Karpas-422 (cell line): ENCODE data around the gene TRPM2. TPM values are rescaled to one million over a fixed set of nuclear protein-coding genes. Genes with fewer than 3 reads are reported as not detected.

Experiments used
- DNase-seq: peaks from one replicate; pipeline ENCODE4 v3.0.0-alpha.2; 2015
- H2AFZ ChIP-seq: fragments of 200-600 bp; sonication (generic); 2 replicates; pipeline ENCODE4 v1.6.1; 2014; ENCODE audit warnings: antibody characterized with exemption, low read length, mixed read lengths
- H3K27ac ChIP-seq: fragments of 200-600 bp; sonication (generic); 2 replicates; pipeline ENCODE4 v1.5.1; 2014; ENCODE audit warnings: mild to moderate bottlenecking, low read length, moderate library complexity
- H3K27me3 ChIP-seq: fragments of 200-600 bp; sonication (generic); 2 replicates; pipeline ENCODE4 v1.6.1; 2014; ENCODE audit warnings: low read length, mixed read lengths
- H3K36me3 ChIP-seq: fragments of 200-600 bp; sonication (generic); 2 replicates; pipeline ENCODE4 v1.6.1; 2014; ENCODE audit warnings: low read length, mixed read lengths; ENCODE audit not compliant: insufficient read depth
- H3K4me1 ChIP-seq: fragments of 200-600 bp; sonication (generic); 2 replicates; pipeline ENCODE4 v1.6.1; 2014; ENCODE audit warnings: mild to moderate bottlenecking, low read length, mixed read lengths
- H3K4me2 ChIP-seq: fragments of 200-600 bp; sonication (generic); 2 replicates; pipeline ENCODE4 v1.6.1; 2014; ENCODE audit warnings: low read length, low read depth, mild to moderate bottlenecking; ENCODE audit not compliant: poor library complexity, severe bottlenecking
- H3K4me3 ChIP-seq: fragments of 200-600 bp; sonication (generic); 2 replicates; pipeline ENCODE4 v1.5.1; 2014; ENCODE audit warnings: mild to moderate bottlenecking, antibody characterized with exemption, low read length, mixed read lengths
- H3K79me2 ChIP-seq: fragments of 200-600 bp; sonication (generic); 2 replicates; pipeline ENCODE4 v1.6.1; 2014; ENCODE audit warnings: mild to moderate bottlenecking, low read length, mixed read lengths
- H3K9ac ChIP-seq: fragments of 200-600 bp; sonication (generic); 2 replicates; pipeline ENCODE4 v1.6.0; 2014; ENCODE audit warnings: low read length
- H3K9me2 ChIP-seq: fragments of 200-600 bp; sonication (generic), shearing (Covaris generic); replicated peaks from 2 replicates; pipeline ENCODE4 v1.6.0; 2014; ENCODE audit warnings: mild to moderate bottlenecking, low read length, moderate library complexity; ENCODE audit not compliant: insufficient read depth
- H3K9me3 ChIP-seq: fragments of 300-700, 200-600 bp; sonication (generic); 2 replicates; pipeline ENCODE4 v1.6.1; 2014; ENCODE audit warnings: low read length, mixed read lengths
- H4K20me1 ChIP-seq: fragments of 200-600 bp; sonication (generic); 2 replicates; pipeline ENCODE4 v1.6.1; 2014; ENCODE audit warnings: mild to moderate bottlenecking, antibody characterized with exemption, low read length, low read depth; ENCODE audit not compliant: insufficient read depth
- total RNA-seq: library from RNA; depleted of rRNA; stranded (reverse); fragments of >200 nt; shearing (Covaris generic); gene quantifications from 2 replicates; pipeline ENCODE4 v1.2.3, GENCODE V29; 2014; ENCODE audit warnings: low replicate concordance

Gene TRPM2
- total RNA-seq, 1 experiment from 2014 or later: not detected

DNA sequence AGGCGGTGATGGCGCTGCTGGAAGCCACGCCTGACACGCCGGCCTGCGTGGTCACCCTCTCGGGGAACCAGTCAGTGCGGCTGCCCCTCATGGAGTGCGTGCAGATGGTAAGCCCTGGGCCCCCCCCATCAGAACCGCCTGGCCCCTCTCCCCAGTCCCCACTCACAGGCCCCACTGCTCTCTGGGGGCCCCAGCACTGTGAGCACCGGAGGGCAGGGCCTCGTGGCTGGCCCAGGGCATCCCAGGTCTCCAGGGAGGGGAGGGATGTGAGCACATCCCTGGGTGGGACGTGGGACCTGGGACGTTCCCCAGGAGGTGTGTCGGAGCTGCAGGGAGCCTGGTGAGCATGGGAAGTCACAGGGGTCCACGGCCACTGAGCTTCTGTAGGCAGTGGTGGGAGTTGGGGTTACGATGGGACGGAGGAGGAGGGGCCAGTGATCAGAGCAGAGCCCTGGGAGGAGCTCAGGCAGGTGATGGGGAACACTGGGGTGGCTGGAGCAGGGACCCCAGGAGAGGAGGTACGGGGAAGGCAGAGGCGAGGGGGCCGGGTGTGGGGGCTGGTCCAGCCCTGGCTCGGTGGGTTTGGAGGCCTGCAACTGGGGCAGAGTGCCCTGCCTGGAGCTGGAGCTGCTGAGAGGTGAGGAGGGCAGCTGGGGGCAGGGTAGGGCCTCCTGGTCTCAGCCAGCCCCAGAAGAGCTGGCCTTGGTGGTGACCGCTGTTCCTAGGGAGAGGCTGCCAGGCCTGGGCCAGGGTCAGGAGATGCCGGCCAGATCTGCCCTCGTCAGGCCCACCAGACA, 34.7 kb upstream of the TRPM2 start:
- H3K27ac ChIP-seq: no peak overlapping the region
- H3K4me3 ChIP-seq: no peak overlapping the region
- H3K9me3 ChIP-seq: no peaks in the 10 kb centered on the region
- H3K27me3 ChIP-seq: no peaks in the 10 kb centered on the region
- no peaks in the 10 kb centered on the region for H3K9me2 ChIP-seq
- H3K79me2 ChIP-seq: no peaks in the 10 kb centered on the region
- no peak overlapping the region for H3K4me2 ChIP-seq
- 0 out of 2 replicates have a peak, but pooled peaks cover 2% of the 10 kb centered on the region for H3K36me3 ChIP-seq
- DNase-seq: no peak
- H4K20me1 ChIP-seq: no peaks in the 10 kb centered on the region
- no peak overlapping the region for H2AFZ ChIP-seq
- H3K9ac ChIP-seq: no peak overlapping the region
- H3K4me1 ChIP-seq: no peaks in the 10 kb centered on the region

DNA sequence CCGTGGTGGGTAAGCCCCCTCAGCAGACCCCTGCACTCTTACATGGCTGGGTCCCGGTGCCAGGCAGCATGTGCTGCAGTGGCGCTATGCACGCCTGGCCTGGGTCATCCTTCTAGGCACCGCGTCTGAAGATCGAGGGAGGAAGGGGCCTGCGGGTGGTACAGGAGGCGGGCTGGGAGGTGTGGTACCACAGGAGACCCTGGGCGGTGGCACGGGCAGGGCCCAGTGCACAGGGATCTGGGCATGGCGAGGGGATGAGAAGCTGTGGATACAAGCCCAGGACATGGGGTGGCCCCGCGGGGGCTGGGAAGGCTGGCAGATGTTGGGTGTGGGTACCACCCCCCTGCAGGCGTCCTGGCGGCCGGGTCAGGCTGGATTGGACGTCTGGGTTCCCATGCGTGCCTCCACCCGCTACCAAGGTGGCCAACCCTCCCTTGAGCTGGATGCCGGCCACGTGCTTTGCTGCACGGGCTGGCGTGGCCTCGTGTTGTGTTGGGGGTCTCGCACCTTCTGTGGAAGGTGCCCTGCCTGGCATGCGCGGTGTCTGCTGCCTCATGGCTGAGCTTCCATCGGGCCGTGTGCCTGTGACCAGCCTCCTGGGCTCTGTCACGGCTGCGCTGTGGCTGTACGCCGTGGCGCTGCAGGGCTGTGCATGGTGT, 33.9 kb upstream of the TRPM2 start:
- 0 out of 2 replicates have a peak, but pooled peaks cover 2% of the 10 kb centered on the region for H3K36me3 ChIP-seq
- H3K79me2 ChIP-seq: no peaks in the 10 kb centered on the region
- H3K9me2 ChIP-seq: no peaks in the 10 kb centered on the region
- no peaks in the 10 kb centered on the region for H4K20me1 ChIP-seq
- H3K4me1 ChIP-seq: no peaks in the 10 kb centered on the region
- H3K9ac ChIP-seq: no peak overlapping the region
- H3K4me2 ChIP-seq: no peak overlapping the region
- no peak overlapping the region for H3K4me3 ChIP-seq
- no peak for DNase-seq
- no peak overlapping the region for H3K27ac ChIP-seq
- H3K9me3 ChIP-seq: no peaks in the 10 kb centered on the region
- no peaks in the 10 kb centered on the region for H3K27me3 ChIP-seq
- H2AFZ ChIP-seq: no peak overlapping the region

DNA sequence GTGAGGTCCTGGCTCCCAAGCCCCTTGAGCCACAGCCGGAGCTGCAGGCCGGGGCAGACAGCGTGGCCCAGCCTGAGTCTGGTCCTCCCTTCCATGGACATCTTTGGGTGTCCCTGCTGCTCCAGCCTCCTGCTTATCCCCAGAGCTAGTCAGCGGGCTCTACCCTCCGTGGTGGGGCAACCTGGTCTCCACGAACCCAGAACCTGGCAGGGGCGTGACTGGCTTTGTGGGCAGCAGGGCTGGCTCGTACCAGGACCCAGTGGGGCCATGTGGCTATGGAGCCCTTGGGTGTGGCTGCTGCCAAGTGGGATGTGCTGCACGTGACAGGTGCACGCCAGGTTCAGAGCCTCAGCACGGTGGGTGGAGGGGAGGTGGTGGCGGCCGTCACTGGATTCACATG, 32.6 kb upstream of the TRPM2 start:
- 0 out of 2 replicates have a peak, but pooled peaks cover 2% of the 10 kb centered on the region for H3K36me3 ChIP-seq

DNA sequence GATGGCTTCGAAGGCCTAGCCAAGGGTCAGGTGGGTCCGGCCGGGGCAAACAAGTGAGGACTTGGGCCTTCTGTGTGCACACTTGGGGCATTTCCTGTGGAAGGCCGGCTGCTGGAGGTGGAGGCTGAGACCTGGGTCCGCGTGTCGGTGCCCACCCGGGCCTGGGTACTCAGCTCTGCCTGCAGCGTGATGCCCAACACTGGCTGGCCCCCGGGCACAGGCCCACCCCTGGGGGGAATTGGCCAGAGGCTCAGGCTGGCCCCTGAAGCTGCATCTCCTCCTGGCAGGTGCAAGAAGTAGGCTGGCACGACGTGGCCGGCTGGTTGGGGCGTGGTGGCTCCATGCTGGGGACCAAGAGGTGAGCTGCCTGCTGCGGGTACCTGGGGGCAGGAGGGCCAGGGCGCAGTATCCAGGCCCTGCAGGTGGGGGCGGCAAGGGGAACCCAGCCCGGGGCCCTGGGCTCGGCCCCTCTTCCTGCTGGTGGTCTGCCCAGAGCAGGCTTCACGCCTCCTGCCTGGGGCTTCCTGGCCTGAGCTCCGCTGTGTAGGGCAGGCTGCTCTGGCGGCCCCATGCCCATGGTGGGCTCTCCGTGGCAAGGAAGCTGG, 31.5 kb upstream of the TRPM2 start:
- Histone ChIP-seq H3K4me2 (no peak overlapping the region), H3K27me3 (no peaks in the 10 kb centered on the region), H3K9ac (no peak overlapping the region), H3K9me3 (no peaks in the 10 kb centered on the region), H3K4me1 (no peaks in the 10 kb centered on the region), H3K9me2 (no peaks in the 10 kb centered on the region), H3K27ac (no peak overlapping the region), H4K20me1 (no peaks in the 10 kb centered on the region), H2AFZ (no peak overlapping the region), H3K4me3 (no peak overlapping the region), H3K79me2 (no peaks in the 10 kb centered on the region), H3K36me3 (no peaks in the 10 kb centered on the region)
- DNase-seq: no peak

More for the DNA sequence above, 32.6 kb upstream of the TRPM2 start:
- no peak overlapping the region for H3K27ac ChIP-seq
- no peaks in the 10 kb centered on the region for H3K9me3 ChIP-seq
- DNase-seq: no peak
- H3K4me3 ChIP-seq: no peak overlapping the region
- no peak overlapping the region for H3K4me2 ChIP-seq
- H3K27me3 ChIP-seq: no peaks in the 10 kb centered on the region
- no peaks in the 10 kb centered on the region for H3K79me2 ChIP-seq
- no peaks in the 10 kb centered on the region for H3K4me1 ChIP-seq
- H4K20me1 ChIP-seq: no peaks in the 10 kb centered on the region
- no peaks in the 10 kb centered on the region for H3K9me2 ChIP-seq
- H3K9ac ChIP-seq: no peak overlapping the region
- H2AFZ ChIP-seq: no peak overlapping the region

DNA sequence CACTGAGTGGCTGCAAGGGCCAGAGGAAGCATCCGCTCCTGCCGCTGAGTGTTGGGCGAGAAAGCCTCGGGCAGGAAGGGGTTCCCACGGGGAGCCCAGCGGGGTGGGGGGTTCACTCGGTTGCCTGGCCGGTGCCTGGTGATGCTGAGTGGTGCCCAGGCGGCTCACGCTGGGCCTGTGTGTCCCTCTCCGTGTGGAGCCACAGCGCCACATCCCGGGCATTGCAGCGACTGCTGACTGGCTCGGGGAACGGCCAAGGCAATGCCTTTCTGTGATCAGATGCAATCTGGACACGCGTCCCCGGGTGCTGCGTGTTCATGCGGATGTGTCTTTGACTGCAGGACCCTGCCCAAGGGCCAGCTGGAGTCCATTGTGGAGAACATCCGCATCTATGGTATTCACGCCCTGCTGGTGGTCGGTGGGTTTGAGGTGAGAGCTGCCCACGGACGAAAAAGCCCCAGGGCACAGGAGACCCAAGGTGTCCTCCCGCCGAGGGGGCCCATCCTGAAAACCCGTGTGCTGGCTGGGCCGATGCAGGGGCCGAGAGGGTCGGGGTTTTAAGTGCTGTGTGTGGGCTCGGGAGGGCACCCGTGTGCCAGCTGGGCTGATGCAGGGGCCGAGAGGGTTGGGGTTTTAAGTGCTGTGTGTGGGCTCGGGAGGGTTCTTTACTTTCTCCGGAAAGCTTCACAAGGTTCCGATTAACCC, 30.6 kb upstream of the TRPM2 start:
- H3K4me2 ChIP-seq: no peak overlapping the region
- no peaks in the 10 kb centered on the region for H3K4me1 ChIP-seq
- H3K9ac ChIP-seq: no peak overlapping the region
- H3K9me2 ChIP-seq: no peaks in the 10 kb centered on the region
- no peaks in the 10 kb centered on the region for H3K27me3 ChIP-seq
- H2AFZ ChIP-seq: no peak overlapping the region
- DNase-seq: no peak
- H3K4me3 ChIP-seq: no peak overlapping the region
- H4K20me1 ChIP-seq: 0 out of 2 replicates have a peak, but pooled peaks cover 3% of the 10 kb centered on the region
- no peaks in the 10 kb centered on the region for H3K9me3 ChIP-seq
- no peaks in the 10 kb centered on the region for H3K36me3 ChIP-seq
- no peak overlapping the region for H3K27ac ChIP-seq
- no peaks in the 10 kb centered on the region for H3K79me2 ChIP-seq

DNA sequence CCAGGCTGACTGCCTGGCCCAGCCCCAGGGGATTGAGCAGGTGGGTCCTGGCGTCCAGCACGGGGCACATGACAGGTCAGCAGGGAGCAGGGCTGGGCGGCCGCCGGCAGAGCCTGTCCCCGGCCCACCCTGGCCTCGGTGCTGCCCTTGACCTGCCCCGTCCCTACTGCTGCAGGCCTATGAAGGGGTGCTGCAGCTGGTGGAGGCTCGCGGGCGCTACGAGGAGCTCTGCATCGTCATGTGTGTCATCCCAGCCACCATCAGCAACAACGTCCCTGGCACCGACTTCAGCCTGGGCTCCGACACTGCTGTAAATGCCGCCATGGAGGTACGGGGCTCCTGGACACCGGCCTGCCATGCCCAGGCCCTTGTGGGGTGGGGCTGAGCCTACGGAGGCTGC, 29.8 kb upstream of the TRPM2 start:
- no peak for DNase-seq
- H3K36me3 ChIP-seq: no peaks in the 10 kb centered on the region
- no peak overlapping the region for H3K4me2 ChIP-seq
- no peaks in the 10 kb centered on the region for H3K27me3 ChIP-seq
- no peak overlapping the region for H3K27ac ChIP-seq
- no peak overlapping the region for H3K9ac ChIP-seq
- no peak overlapping the region for H3K4me3 ChIP-seq
- H3K9me3 ChIP-seq: no peaks in the 10 kb centered on the region
- H4K20me1 ChIP-seq: 0 out of 2 replicates have a peak, but pooled peaks cover 3% of the 10 kb centered on the region
- H3K9me2 ChIP-seq: no peaks in the 10 kb centered on the region
- H2AFZ ChIP-seq: no peak overlapping the region
- no peaks in the 10 kb centered on the region for H3K4me1 ChIP-seq
- H3K79me2 ChIP-seq: no peaks in the 10 kb centered on the region

DNA sequence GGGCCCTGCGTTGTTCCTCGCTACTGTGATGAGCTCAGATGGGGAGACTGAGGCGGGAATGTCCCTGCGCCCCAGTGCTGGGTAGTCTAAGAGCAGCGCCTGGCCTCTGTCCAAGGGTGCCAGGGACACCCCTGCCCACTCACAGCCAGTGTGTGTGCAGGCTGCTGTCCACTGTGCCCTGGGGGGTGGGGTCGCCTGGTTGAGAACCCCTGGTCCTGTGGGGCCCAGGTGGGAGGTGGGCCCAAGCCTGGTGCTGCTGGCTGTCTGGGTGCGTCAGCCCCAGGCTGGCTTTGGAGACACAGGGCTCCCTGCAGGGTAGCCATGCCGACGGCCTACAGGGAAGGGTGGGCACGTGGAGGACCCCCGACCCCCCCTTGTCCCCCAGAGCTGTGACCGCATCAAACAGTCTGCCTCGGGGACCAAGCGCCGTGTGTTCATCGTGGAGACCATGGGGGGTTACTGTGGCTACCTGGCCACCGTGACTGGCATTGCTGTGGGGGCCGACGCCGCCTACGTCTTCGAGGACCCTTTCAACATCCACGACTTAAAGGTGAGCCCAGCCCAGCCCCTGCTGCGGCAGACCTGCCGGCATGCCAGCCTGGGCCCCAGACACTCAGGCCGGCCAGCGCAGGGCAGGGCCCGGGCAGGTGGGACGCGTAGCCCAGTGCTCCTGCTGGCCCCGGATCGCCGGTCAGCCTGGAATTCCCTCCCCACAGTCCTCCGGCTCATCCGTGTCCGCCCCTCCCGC, 29.1 kb upstream of the TRPM2 start:
- Histone ChIP-seq H3K27me3 (no peaks in the 10 kb centered on the region), H4K20me1 (0 out of 2 replicates have a peak, but pooled peaks cover 3% of the 10 kb centered on the region), H3K27ac (no peak overlapping the region), H3K9me2 (no peaks in the 10 kb centered on the region), H2AFZ (no peak overlapping the region), H3K36me3 (no peaks in the 10 kb centered on the region), H3K79me2 (no peaks in the 10 kb centered on the region), H3K4me2 (no peak overlapping the region), H3K9ac (no peak overlapping the region), H3K4me1 (no peaks in the 10 kb centered on the region), H3K9me3 (no peaks in the 10 kb centered on the region), H3K4me3 (no peak overlapping the region)
- DNase-seq: no peak
